Spleen (tissue), 11 donors: ENCODE results near the gene CTNNBL1. TPM values are rescaled to one million over a fixed set of nuclear protein-coding genes. Genes with fewer than 3 reads are reported as not detected.

Experiments used
- DNase-seq: peaks from one replicate; pipeline ENCODE4 v3.0.0-alpha.2; 2020
- H3K27ac ChIP-seq, 8 donors: fragments of 200-600 bp; sonication (generic) in 7 of 8; 1 replicate in 4 of 8; 2 replicates in 4 of 8; pipeline versions ENCODE4 v1.5.0 to v1.8.0; 2016 to 2021; ENCODE audit warnings: inconsistent platforms in 4 of 8, mild to moderate bottlenecking in 4 of 8, moderate library complexity in 1 of 8
- H3K27me3 ChIP-seq, 7 donors: fragments of 200-600 bp; sonication (generic) in 6 of 7; replicated peaks in 1 of 7; 1 replicate in 4 of 7; 2 replicates in 3 of 7; pipeline versions ENCODE4 v1.5.0 to v1.8.0; 2016 to 2021; ENCODE audit warnings: inconsistent platforms in 3 of 7, mild to moderate bottlenecking in 1 of 7
- H3K36me3 ChIP-seq, 6 donors: fragments of 200-600 bp; sonication (generic) in 5 of 6; 1 replicate in 4 of 6; 2 replicates in 2 of 6; pipeline versions ENCODE4 v1.5.0 to v1.8.0; 2016 to 2021; ENCODE audit warnings: inconsistent platforms in 2 of 6
- H3K4me1 ChIP-seq, 6 donors: fragments of 200-600 bp; sonication (generic) in 5 of 6; 1 replicate in 3 of 6; 2 replicates in 3 of 6; pipeline versions ENCODE4 v1.5.0 to v1.8.0; 2016 to 2021; ENCODE audit warnings: inconsistent platforms in 3 of 6
- H3K4me3 ChIP-seq, 8 donors: fragments of 200-600 bp; sonication (generic) in 7 of 8; 1 replicate in 4 of 8; 2 replicates in 4 of 8; pipeline versions ENCODE4 v1.5.0 to v1.8.0; 2016 to 2021; ENCODE audit warnings: inconsistent platforms in 4 of 8, mild to moderate bottlenecking in 4 of 8, moderate library complexity in 2 of 8
- H3K9me3 ChIP-seq, 8 donors: fragments of 200-600 bp; sonication (generic) in 7 of 8; 1 replicate in 4 of 8; 2 replicates in 4 of 8; pipeline versions ENCODE4 v1.5.0 to v1.8.0; 2016 to 2021; ENCODE audit warnings: inconsistent platforms in 4 of 8
- CTCF ChIP-seq, 11 experiments: fragments of 200-600 bp in 7 of 11; fragments of 450-650 bp in 4 of 11; sonication (generic) in 4 of 11; IDR thresholded peaks in 8 of 11; conservative IDR thresholded peaks in 3 of 11; 1 replicate in 7 of 11; 2 replicates in 4 of 11; pipeline versions ENCODE4 v1.4.0 to v1.8.0; 2016 to 2021; ENCODE audit warnings: antibody characterized with exemption in 11 of 11, inconsistent platforms in 4 of 11, mild to moderate bottlenecking in 1 of 11
- POLR2A ChIP-seq, 3 donors: fragments of 450-650 bp; IDR thresholded peaks; one replicate each; pipeline ENCODE4 v1.5.1; 2017; ENCODE audit warnings: antibody characterized with exemption in 3 of 3, mild to moderate bottlenecking in 1 of 3
- POLR2AphosphoS5 ChIP-seq, 3 donors: sonication (generic); formaldehyde crosslinking; IDR thresholded peaks; one replicate each; pipeline ENCODE4 v1.5.1; 2017; ENCODE audit warnings: antibody characterized with exemption in 3 of 3
- WGBS, 5 donors: extraction: QIAGEN DNeasy Blood & Tissue Kit in 3 of 5; methylation state at CpG; one replicate each; pipeline versions ENCODE4 v1.1.5 to v1.1.7; 2013 to 2018; 5-methylcytosine and 5-hydroxymethylcytosine counted together
- intact Hi-C: fragments of 100-400 bp; cut with DNase I; formaldehyde crosslinking; loops from one replicate; pipeline ENCODE4 v1.15.0; 2023; ENCODE audit warnings: low total_unique reads
- polyA plus RNA-seq, 3 donors: library from polyadenylated mRNA; stranded (reverse); fragments of 200-250 nt; gene quantifications; one replicate each; pipeline ENCODE4 v1.2.1, GENCODE V29; 2013
- total RNA-seq, 7 donors: library from RNA; depleted of rRNA in 3 of 7; stranded (reverse); fragments of >200 nt in 3 of 7; fragmentation: NEBNext Ultra II Directional in 4 of 7; extraction: Animal tissue kit (Norgen Biotek cat#: 25700) in 4 of 7; gene quantifications; one replicate each; pipeline versions ENCODE4 v1.1.0 to v1.2.1, GENCODE V29; 2016 to 2021
- donor health status: healthy with polysubstance abuse.
- donor health status: DM: no; HTN: no; CAD: no; lungs with moderate emphysema.
- donor health status: DM: no; HTN: no; CAD: no.
- donor health status: Bipolar disorder and iron deficiency.
- donor health status: healthy.
- donor health status: DM: no; HTN: no; CAD: no.
- donor health status: DM: yes; HTN: yes; CAD: no.

The CTNNBL1 gene
- total and polyA plus RNA-seq, 10 donors = 46.5 to 135 (median 82.9) TPM

- no peak for DNase-seq
- H3K4me3 ChIP-seq = no peak overlapping the region
- H3K27ac ChIP-seq = no peak overlapping the region
- H3K9me3 ChIP-seq = no peaks in the 10 kb centered on the region
- intact Hi-C loops = no loop called here
- H3K27me3 ChIP-seq = peaks cover 0 to 40% (median 26%) of the 10 kb centered on the region in 7 donors
- peaks cover 3 to 44% (median 26%) of the 10 kb centered on the region in 6 donors for H3K4me1 ChIP-seq
- TF ChIP-seq POLR2A (IDR thresholded peaks at IDR 0.05) = no peak
- no peak for TF ChIP-seq CTCF (IDR thresholded peaks at IDR 0.05 in 8 of 11, conservative IDR thresholded peaks at IDR 0.05 in 3 of 11)
- no peak for TF ChIP-seq POLR2AphosphoS5 (IDR thresholded peaks at IDR 0.05)
- H3K36me3 ChIP-seq = no peaks in the 10 kb centered on the region
- WGBS, 5 donors = 74 to 84% (median 79%) methylated on average over 10 of the region's 10 CpGs
Observed at GRCh38 chr20:37898233-37899104, 204.6 kb downstream of the CTNNBL1 start.

- H3K4me1 ChIP-seq = peaks cover 3 to 53% (median 26%) of the 10 kb centered on the region in 6 donors
- no peak for TF ChIP-seq POLR2A (IDR thresholded peaks at IDR 0.05)
- TF ChIP-seq POLR2AphosphoS5 (IDR thresholded peaks at IDR 0.05) = no peak
- TF ChIP-seq CTCF (IDR thresholded peaks at IDR 0.05 in 8 of 11, conservative IDR thresholded peaks at IDR 0.05 in 3 of 11) = no peak
- H3K27me3 ChIP-seq = peaks cover 0 to 49% (median 34%) of the 10 kb centered on the region in 7 donors
- DNase-seq = no peak
- intact Hi-C loops = no loop called here
- H3K27ac ChIP-seq = no peak overlapping the region
- H3K4me3 ChIP-seq = no peak overlapping the region
- WGBS, 5 donors = 68 to 76% (median 73%) methylated on average over 8 of the region's 8 CpGs
- H3K36me3 ChIP-seq = no peaks in the 10 kb centered on the region
- no peaks in the 10 kb centered on the region for H3K9me3 ChIP-seq
Observed at GRCh38 chr20:37899105-37900045, 205.5 kb downstream of the CTNNBL1 start.

GRCh38 chr20:37901240-37901639 is 207.4 kb downstream of the CTNNBL1 start:
- intact Hi-C loops = no loop called here
- 26 to 33% (median 29%) methylated on average over 18 of the region's 18 CpGs for WGBS, 5 donors
- Histone ChIP-seq H3K4me3 (no peak overlapping the region), H3K27me3 (peaks cover 0 to 68% (median 38%) of the 10 kb centered on the region in 7 donors), H3K4me1 (peaks cover 3 to 58% (median 24%) of the 10 kb centered on the region in 6 donors), H3K9me3 (no peaks in the 10 kb centered on the region), H3K36me3 (no peaks in the 10 kb centered on the region), H3K27ac (no peak overlapping the region)
- no peak for TF ChIP-seq POLR2AphosphoS5 (IDR thresholded peaks at IDR 0.05)
- DNase-seq = no peak

GRCh38 chr20:37901654-37902503 is 208.0 kb downstream of the CTNNBL1 start:
- intact Hi-C loops = no loop called here
- WGBS, 5 donors = 14 to 22% (median 16%) methylated on average over 29 to 38 of the region's 38 CpGs
- DNase-seq = no peak
- Histone ChIP-seq H3K4me1 (peaks cover 3 to 52% (median 21%) of the 10 kb centered on the region in 6 donors), H3K36me3 (no peaks in the 10 kb centered on the region), H3K9me3 (no peaks in the 10 kb centered on the region), H3K27me3 (peaks cover 0 to 74% (median 38%) of the 10 kb centered on the region in 7 donors), H3K4me3 (peak overlapping the region in 6 of 8 donors; percentile 41 to 74 (median 48)), H3K27ac (peak overlapping the region in 1 of 8 donors; percentile 77)
- peak in 7 of 11 experiments; percentile 47 to 79 (median 52) for TF ChIP-seq CTCF (IDR thresholded peaks at IDR 0.05 in 8 of 11, conservative IDR thresholded peaks at IDR 0.05 in 3 of 11)
- TF ChIP-seq POLR2A (IDR thresholded peaks at IDR 0.05) = no peak
